Activated CD8-positive, alpha-beta memory T cell treated with anti-CD3 and anti-CD28 coated beads, Interleukin-2, amount 50 U/mL, for 24 hours (primary cell): ENCODE measurements around the gene SYP.

Experiments used
- DNase-seq: peaks from one replicate; pipeline ENCODE4 v3.0.0-alpha.2; 2020; ENCODE audit errors: extremely low read depth

SYP gene

GRCh38 chrX:49199906-49200771 lies at the start of gene SYP:
Gene SYP, minus strand, starts transcription at chrX:49200193. Its CDS starts 7 bp downstream, at chrX:49200186.
- peak; percentile 67 for DNase-seq

GRCh38 chrX:49249616-49250015 lies 49.6 kb upstream of the SYP start:
- DNase-seq, result no peak

DNA sequence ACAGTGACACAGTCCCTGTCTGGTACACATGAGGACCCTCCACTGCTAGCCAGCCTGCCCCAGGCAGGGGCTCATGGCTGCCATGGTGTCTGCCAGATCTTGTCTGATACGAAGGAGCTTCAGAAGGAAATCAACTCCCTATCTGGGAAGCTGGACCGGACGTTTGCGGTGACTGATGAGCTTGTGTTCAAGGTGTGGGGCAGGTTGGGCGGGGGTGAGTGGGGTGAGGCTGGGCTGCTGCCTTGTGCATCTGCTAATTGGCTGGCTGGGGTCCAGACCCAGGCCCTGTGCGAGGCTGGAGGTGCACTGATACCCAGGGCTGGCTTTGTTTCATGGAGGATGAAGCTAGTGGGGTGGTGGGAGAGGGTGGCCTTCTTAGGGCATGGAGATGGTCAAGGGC lies 49.1 kb upstream of the SYP start:
- DNase-seq, result no peak

DNA sequence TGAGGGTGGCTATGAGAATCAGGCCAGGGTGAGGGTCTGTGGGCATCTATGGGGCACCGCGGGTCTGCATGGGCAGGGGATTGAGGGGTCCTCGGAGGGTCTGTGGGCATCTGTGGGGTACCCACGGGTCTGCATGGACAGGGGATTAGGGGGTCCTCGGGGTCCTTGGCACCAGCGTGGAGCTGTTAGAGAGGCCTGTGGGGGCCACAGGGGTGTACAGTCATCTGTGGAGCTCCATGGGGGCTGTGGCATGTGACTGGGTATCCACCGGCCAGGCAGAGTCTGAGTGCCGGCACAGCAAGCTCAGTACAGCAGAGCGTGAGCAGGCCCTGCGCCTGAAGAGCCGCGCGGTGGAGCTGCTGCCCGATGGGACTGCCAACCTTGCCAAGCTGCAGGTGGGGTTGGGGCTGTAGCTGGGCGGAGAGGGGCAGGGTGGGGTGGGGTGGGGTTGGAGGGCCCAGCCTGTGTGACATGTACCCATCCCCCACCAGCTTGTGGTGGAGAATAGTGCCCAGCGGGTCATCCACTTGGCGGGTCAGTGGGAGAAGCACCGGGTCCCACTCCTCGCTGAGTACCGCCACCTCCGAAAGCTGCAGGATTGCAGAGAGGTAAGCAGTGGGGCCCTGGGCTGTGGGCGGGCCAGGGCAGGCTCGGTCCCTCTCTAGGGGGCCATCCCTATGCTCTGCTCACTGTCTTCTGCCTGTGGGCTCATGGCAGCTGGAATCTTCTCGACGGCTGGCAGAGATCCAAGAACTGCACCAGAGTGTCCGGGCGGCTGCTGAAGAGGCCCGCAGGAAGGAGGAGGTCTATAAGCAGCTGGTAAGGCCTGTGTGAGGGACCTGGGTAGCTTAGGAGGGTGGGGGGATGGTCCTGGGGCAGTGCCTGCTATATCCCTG lies 48.2 kb upstream of the SYP start:
- no peak for DNase-seq

DNA sequence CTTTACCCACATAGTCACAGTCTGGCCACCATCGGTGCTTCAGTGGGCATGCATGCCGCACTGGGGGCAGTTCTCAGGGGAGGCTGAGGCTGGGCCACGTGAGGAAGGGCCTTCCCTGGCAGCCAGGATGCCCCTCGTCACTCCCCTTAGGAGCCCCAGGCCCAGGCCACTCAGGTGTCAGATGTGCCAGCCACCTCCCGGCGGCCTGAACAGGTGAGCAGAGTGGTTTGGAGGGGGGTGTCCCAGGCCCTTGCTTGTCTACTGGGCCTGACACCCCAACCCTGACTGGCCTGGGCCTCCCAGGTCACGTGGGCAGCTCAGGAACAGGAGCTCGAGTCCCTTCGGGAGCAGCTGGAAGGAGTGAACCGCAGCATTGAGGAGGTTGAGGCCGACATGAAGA lies 47.4 kb upstream of the SYP start:
- DNase-seq, result no peak

DNA sequence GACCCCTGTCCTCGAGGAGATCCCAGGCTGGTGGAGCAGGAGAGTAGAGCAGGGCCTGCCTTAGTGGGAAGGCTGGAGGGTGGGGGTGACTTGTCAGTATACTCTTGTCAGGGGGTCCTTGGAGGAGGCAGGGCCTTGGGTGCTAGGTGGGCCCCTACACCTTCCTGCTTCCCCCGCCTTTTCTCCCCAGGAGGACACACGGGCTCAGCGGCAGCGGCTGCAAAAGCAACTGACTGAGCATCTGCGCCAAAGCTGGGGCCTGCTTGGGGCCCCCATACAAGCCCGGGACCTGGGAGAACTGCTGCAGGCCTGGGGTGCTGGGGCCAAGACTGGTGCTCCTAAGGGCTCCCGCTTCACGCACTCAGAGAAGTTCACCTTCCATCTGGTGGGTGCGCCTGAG lies 46.5 kb upstream of the SYP start:
- DNase-seq, result no peak

GRCh38 chrX:49244207-49244606 lies 44.2 kb upstream of the SYP start:
- DNase-seq, result no peak

GRCh38 chrX:49243166-49243565 lies 43.2 kb upstream of the SYP start:
- DNase-seq, result no peak

GRCh38 chrX:49242545-49243066 lies 42.6 kb upstream of the SYP start:
- DNase-seq, result no peak

GRCh38 chrX:49238735-49239134 lies 38.7 kb upstream of the SYP start:
- no peak for DNase-seq

DNA sequence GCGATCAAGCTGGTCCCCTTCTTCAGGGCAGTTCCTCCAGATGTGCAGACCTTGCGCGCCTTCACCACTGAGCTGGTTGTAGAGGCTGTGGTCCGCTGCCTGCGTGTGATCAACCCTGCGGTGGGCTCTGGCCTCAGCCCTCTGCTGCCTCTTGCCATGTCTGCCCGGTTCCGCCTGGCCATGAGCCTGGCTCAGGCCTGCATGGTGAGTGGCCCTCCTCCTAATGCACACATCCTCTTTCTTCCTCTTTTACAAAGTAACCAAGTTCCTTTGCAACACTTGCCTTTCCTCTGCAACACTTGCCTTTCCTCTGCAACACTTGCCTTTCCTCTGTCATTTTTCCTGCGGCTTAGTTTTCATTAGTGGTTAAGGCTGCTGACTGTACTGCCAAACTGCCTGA lies 37.1 kb upstream of the SYP start:
- DNase-seq, result no peak

GRCh38 chrX:49233887-49234555 lies 34.0 kb upstream of the SYP start:
- DNase-seq, result no peak

DNA sequence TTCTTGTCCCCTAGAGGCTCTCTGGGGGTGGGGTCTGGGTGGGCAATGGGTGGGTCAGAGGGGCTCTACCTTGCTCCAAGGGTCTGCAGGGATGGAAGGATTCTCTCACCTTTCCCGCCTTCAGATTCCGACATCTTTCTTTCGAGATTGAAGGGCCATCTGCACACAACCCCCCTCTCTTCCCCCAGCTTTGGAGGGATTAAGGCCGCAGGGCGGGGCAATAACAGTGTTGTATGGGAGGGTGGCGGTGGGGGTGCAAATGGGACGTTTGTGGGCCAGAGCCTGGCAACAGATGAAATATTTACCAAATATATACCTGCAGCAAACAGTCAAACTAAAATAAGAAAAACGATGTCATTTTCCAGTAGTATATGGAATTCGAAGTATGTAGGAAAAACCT lies 33.2 kb upstream of the SYP start, which contains the start of gene CACNA1F:
Gene CACNA1F, minus strand, starts transcription at position 165 of the 400 bp plus-strand sequence. Its CDS starts 31 bp downstream, at position 134.
- no peak for DNase-seq

DNA sequence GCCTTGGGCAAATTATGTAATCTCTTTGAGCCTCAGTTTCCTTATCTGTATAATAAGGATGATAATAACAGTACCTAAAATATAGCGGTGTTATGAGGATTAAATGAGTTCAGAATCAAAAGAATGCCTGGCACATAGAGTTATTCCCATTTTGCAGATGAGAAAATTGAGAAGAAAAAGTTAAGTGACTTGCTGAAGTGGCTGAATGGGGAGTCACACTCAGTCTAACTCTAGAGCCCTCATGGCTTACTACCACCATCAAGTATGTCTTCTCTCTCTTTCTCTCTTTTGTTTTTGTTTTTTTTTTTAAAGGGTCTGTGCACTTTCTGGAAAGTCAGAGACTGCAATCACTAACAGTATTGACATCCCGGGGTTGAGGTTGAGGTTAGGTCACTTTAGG lies 32.5 kb upstream of the SYP start:
- DNase-seq, result no peak

DNA sequence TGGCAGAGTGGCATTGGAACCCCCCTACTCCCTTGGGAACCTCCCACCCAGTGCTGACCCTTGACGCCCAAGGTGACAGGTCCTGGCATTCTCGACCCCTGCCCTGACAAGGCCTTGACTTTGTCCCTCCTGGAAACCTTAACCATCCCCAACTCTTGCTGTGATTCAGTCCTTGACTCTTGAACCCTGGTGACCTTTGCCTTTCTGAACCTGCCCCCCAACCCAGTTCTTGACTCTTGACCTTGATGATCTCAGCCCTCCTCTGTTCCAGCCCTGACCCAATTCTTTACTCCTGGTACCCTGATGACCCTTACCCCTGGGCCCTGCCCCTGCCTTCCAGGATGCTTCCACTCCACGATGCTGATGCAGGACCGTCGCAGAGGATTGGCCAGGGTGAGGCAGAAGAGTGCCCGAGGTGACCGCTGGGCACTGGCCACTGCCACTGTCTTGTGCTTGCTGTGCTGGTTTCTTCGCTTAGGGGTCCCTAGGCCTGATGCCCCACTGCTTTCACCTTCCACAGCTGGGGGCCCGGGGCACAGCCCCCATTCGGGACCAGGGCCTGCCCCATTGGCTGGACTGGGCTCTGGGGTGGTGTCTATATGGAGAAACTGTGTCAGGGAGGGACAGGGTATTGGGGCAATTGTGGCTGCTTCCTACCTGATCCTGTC lies 31.5 kb upstream of the SYP start:
- DNase-seq, result no peak

DNA sequence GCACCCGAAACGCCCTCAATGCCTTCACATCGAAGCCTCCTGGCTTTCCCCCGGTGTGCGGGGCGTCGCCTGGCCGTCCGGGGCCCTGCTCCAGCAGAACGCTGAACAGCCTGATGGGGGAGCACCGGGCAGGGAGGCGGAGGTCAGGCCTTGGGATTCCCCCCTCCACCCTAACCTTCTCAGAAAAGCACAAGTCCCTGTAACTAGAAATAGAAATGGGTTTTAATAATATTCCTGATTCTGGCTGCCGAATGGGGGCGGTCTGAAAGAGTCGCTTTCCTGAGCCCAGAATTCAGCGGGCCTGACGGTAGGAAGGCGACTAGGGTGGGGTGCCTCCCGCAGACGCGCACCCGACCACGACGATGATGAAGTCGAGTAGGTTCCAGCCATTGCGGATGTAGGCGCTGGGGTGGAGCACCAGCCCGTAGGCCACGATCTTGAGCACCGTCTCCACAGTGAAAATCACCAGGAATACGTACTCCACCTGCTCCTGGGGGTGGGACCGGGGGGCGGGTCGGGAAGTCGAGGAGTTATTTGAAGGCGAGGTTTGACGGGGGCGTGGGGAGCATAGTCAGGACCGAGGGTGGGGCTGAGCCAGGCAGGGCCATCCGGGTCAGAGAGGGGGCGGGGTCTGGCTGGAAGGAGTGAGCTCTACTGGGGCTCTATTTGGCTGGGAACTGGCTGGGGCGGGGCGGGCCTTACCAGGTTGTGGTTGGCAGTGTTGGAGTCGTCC lies 30.7 kb upstream of the SYP start:
- peak; percentile 26 for DNase-seq

DNA sequence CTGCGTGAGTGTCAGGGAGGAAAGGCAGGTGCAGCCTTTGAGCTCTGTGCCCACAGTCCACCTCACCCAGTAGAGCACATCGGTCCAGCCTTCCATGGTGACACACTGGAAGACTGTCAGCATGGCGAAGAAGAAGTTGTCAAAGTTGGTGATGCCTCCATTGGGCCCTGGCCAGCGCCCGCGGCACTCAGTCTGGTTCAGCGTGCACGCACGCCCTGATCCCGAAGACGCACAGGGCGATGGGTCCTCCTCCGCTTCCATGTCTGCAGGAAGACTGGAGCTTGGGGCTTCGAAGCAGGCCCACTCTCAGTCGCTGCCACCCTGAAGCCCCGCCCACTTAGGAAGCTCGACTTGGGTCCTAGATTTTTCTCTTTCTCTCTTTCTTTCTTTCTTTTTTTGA lies 28.2 kb upstream of the SYP start:
- no peak for DNase-seq

DNA sequence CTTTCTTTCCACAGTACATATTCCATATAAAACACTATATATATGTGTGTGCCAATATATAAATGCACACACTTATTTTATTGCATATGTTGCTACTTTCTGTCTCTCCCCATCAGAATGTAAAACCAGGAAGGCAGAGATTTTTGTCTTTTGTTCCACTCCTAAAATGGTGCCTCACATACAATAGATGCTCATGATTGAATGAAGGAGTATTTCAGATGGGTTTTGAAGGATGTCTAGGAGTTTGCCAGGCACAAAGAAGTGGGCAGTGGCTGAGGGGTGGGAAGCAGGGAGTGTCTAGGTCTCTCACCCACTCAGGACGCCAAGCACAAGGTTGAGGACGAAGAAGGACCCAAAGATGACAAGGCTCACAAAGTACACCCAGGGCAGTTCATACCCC lies 27.7 kb upstream of the SYP start:
- no peak for DNase-seq

- no peak for DNase-seq
These were observed 27.0 kb upstream of the SYP start for GRCh38 chrX:49226946-49227345.

GRCh38 chrX:49225858-49226257 lies 25.9 kb upstream of the SYP start:
- no peak for DNase-seq

DNA sequence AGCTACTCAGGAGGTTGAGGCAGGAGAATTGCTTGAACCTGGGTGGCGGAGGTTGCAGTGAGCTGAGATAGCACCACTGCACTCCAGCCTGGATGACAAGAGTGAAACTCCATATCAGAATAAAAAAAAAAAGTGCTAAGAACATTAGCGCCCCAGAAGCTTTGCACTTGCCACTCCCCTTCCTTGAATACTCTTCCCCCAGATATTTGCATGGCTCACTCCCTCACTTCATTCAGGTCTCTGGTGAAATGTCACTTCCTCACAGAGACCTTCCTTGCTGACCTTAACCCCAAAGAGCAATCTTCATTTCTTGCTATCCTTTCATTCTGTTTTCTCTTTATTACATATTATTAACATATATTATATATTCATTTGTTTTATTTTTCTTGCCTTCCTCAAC lies 21.9 kb upstream of the SYP start:
- no peak for DNase-seq
